Neural progenitor cell (in vitro differentiated cells): ENCODE measurements around the gene INSR.

ENCODE experiments used
- EZH2 ChIP-seq: fragments of 200-600 bp; sonication (generic); IDR thresholded peaks from 2 replicates; pipeline ENCODE4 v1.6.1; 2017; ENCODE audit warnings: antibody characterized with exemption, mild to moderate bottlenecking, moderate library complexity
- EZH2phosphoT487 ChIP-seq: fragments of 200-600 bp; sonication (generic); IDR thresholded peaks from 2 replicates; pipeline ENCODE4 v1.6.1; 2017; ENCODE audit warnings: antibody characterized with exemption
- TF ChIP-seq, protein P1 (sequence below): fragments of 200-600 bp; sonication (generic); IDR thresholded peaks from 2 replicates; pipeline ENCODE4 v1.5.1; 2017; ENCODE audit warnings: antibody characterized with exemption, mild to moderate bottlenecking

- TF ChIP-seq, protein P1, sequence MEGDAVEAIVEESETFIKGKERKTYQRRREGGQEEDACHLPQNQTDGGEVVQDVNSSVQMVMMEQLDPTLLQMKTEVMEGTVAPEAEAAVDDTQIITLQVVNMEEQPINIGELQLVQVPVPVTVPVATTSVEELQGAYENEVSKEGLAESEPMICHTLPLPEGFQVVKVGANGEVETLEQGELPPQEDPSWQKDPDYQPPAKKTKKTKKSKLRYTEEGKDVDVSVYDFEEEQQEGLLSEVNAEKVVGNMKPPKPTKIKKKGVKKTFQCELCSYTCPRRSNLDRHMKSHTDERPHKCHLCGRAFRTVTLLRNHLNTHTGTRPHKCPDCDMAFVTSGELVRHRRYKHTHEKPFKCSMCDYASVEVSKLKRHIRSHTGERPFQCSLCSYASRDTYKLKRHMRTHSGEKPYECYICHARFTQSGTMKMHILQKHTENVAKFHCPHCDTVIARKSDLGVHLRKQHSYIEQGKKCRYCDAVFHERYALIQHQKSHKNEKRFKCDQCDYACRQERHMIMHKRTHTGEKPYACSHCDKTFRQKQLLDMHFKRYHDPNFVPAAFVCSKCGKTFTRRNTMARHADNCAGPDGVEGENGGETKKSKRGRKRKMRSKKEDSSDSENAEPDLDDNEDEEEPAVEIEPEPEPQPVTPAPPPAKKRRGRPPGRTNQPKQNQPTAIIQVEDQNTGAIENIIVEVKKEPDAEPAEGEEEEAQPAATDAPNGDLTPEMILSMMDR, result no peak
- TF ChIP-seq EZH2, result no peak
- TF ChIP-seq EZH2phosphoT487, result no peak
These were observed 134.9 kb downstream of the INSR start for GRCh38 chr19:7159105-7159933.
